ENCODE data around the gene ZNF410. TPM values are rescaled to one million over a fixed set of nuclear protein-coding genes. Genes with fewer than 3 reads are reported as not detected.

ZNF410 gene, protein sequence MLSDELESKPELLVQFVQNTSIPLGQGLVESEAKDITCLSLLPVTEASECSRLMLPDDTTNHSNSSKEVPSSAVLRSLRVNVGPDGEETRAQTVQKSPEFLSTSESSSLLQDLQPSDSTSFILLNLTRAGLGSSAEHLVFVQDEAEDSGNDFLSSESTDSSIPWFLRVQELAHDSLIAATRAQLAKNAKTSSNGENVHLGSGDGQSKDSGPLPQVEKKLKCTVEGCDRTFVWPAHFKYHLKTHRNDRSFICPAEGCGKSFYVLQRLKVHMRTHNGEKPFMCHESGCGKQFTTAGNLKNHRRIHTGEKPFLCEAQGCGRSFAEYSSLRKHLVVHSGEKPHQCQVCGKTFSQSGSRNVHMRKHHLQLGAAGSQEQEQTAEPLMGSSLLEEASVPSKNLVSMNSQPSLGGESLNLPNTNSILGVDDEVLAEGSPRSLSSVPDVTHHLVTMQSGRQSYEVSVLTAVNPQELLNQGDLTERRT
- 73.8 and 85.0 TPM in 2 replicates for total RNA-seq

DNA sequence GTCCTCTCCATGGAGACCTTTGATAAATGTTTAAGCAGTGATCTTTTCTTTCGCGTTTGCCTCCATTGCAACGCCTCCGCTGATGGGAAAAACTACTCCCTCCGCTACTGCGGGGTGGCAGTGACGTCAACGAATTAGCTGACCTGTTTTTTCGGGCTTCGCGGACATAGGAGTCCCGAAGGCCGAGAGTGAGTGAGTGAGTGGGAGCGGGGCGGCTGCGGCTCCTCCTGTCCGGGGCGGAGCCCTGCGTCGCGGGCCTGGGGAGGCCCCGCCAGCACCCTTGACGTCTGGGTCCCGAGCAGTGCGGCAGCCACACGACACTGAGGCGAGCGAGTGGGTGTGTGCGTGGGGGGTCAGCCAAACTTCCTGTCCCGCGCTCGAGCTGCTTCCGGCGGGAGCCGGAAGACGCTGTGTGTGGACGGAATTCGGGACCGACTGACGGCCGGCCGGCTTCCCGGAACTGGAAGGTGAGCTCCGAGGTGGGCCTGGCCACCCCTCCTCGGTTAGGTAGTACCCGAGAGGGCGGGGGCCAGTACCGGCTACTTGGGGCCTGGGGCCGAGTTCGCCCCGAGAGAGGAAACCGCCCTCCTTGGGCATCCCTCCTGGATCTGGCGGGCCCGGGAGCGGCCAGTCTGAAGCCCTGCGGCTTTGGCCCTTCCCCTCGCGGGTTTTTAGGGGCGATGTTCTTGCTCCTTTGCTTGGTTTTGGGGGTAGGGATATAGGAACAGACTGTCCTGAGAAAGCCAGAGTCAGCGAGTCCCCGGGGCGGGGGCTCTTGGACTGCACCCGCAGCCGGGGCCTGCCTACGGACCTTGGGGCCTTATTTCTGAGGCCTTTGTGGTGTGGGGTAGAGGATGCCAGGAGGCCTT lies at the start of gene ZNF410:
Gene ZNF410, plus strand, starts transcription at position 411 of the 869 bp plus-strand sequence. CDS start 5,317 bp downstream, outside the sequence.

DNA sequence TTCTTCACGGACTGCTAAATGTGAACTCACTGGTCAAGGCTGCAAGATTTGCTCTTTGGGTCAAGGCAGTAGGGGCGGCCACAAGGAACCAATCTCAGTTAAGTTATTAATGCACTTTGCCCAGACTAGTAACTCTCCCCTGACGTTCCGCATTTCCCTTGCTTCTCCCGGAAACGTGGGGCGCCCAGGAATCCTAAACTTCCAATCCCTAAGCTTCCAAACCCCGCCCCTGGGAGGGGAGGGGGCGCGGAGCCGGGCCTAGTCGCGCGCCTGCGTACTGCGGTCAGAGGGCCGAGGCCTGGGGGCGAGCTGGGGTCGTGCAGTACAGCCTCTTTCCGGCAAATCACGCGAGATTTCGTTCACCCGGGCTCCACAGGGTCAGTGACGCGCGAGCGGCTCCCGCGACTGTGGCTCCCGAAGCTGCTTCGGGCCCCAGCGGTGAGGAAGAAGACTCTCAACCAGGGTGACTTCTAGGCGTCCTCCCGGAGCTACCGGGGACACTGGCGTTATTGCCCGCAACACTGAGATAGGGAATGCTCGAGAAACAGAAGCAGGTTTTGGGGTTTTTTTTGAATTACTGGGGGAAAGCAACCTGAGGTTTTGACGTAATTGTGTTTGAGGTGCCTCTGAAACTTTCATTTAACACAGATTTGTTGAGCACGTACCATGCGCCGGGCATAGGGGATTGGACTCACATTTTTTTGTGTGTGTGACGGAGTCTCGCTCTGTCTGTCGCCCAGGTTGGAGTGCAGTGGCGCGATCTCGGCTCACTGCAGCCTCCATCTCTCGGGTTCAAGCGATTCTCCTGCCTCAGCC lies 34.9 kb upstream of the ZNF410 start, which contains the start of gene PTGR2:
Gene PTGR2, plus strand, starts transcription at position 265 of the 816 bp plus-strand sequence. CDS start 7,032 bp downstream, outside the sequence.

DNA sequence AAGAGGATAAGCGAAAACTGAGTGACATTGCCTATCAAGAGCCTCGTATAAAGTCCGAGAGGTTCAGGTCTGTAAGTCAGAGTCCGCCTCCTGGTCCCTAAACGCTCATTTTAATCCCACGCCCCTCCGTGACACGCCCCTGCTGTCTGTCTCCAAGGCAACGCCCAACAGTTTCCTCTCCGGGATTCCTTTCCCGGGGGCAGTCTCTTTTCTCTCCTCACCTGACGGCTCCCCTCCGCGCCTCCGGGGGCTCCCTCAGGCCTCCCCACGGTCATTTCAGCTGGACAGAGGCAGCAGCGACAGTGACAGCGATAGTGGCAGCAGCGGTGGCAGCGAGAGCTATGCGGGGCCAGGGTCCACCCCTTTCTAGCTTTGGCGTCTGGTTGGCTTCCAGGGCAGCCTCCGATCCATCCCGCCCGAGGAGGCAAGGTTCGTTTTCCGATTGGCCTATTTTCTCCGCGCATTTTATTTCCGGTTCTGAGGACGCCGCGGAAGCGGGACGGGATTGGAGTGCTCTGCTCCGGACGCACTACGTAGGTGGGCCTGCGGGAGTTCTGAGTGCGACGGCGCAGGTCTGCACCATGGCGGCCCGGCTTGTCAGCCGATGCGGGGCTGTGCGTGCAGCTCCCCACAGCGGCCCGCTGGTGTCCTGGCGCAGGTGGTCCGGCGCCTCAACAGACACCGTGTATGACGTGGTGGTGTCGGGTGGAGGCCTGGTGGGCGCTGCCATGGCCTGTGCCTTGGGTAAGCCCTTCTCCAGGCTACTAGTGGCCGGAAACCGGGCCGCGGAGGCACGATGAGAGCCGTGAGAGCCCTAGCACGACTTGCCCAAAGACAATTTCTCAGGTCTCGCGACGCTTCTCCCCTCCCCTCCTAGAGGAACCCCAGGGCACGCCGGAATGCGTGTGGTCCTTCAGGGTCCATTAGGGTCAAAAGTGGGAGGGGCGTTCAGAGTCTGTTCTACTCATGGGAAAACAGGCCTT lies 63.4 kb downstream of the ZNF410 start, which contains the start of the genes COQ6 and FAM161B:
Gene COQ6, plus strand, starts transcription at position 551 of the 983 bp plus-strand sequence. Its CDS starts 31 bp downstream, at position 582.
Gene FAM161B, minus strand, starts transcription at position 343 of the 983 bp plus-strand sequence. Its CDS starts 68 bp downstream, at position 275.

Small RNAs within 50 kb of the gene (small RNA-seq; reads per million reads assigned to genes)
- gene AC005520.4 (not detected), gene RF00019 (not detected)

Other genes with a start within 250 kb of the ZNF410 start
- gene DNAL1, start 241.9 kb upstream of the ZNF410 start, total RNA-seq, result 11.5 and 19.6 TPM in 2 replicates
- 35.3 and 35.5 TPM in 2 replicates for gene PNMA1, start 172.5 kb upstream of the ZNF410 start, total RNA-seq
- gene PTGR2, start 35.0 kb upstream of the ZNF410 start, total RNA-seq, result 8.9 and 10.8 TPM in 2 replicates
- gene FAM161B, start 63.2 kb downstream of the ZNF410 start, total RNA-seq, result 6.4 and 8.4 TPM in 2 replicates
- 13.8 and 17.0 TPM in 2 replicates for gene COQ6, start 63.4 kb downstream of the ZNF410 start, total RNA-seq
- gene ENTPD5, start 132.4 kb downstream of the ZNF410 start, total RNA-seq, result 12.8 and 14.4 TPM in 2 replicates
- 14.6 and 19.1 TPM in 2 replicates for gene BBOF1, start 132.5 kb downstream of the ZNF410 start, total RNA-seq
- gene ALDH6A1, start 197.6 kb downstream of the ZNF410 start, total RNA-seq, result 34.4 and 34.8 TPM in 2 replicates
- gene LIN52, start 198.1 kb downstream of the ZNF410 start, total RNA-seq, result 6.4 and 9.3 TPM in 2 replicates